Mesendoderm (in vitro differentiated cells): ENCODE results near the gene DEPDC1B.

Experiments
- DNase-seq: peaks from one replicate; pipeline ENCODE4 v3.0.0; 2013
- H2AK5ac ChIP-seq: 2 replicates; pipeline ENCODE4 v1.6.1; 2013; ENCODE audit warnings: low read length, inconsistent platforms
- H2BK120ac ChIP-seq: 2 replicates; pipeline ENCODE4 v1.6.1; 2013; ENCODE audit warnings: low read depth, mild to moderate bottlenecking, low read length, moderate library complexity, mixed read lengths
- H2BK15ac ChIP-seq: replicated peaks from 2 replicates; pipeline ENCODE4 v1.6.1; 2013; ENCODE audit warnings: low read depth, mild to moderate bottlenecking, moderate library complexity
- H2BK5ac ChIP-seq: 2 replicates; pipeline ENCODE4 v1.6.1; 2013; ENCODE audit warnings: low read length, inconsistent platforms
- H3K18ac ChIP-seq: 2 replicates; pipeline ENCODE4 v1.6.1; 2013; ENCODE audit warnings: mild to moderate bottlenecking, low read length, mixed read lengths
- H3K23ac ChIP-seq: one replicate; pipeline ENCODE4 v1.6.1; 2013; ENCODE audit warnings: low read length
- H3K27ac ChIP-seq: 2 replicates; pipeline ENCODE4 v1.5.1; 2013; ENCODE audit warnings: low read depth, mild to moderate bottlenecking, inconsistent platforms, low read length, moderate library complexity
- H3K27me3 ChIP-seq: 2 replicates; pipeline ENCODE4 v1.6.1; 2013; ENCODE audit warnings: low read length, control low read depth, mild to moderate bottlenecking, inconsistent platforms; ENCODE audit not compliant: insufficient read depth, poor library complexity
- H3K36me3 ChIP-seq: 2 replicates; pipeline ENCODE4 v1.6.1; 2013; ENCODE audit warnings: low read length, inconsistent platforms; ENCODE audit not compliant: control insufficient read depth, insufficient read depth
- H3K4ac ChIP-seq: one replicate; pipeline ENCODE4 v1.6.1; 2013; ENCODE audit warnings: low read depth, mild to moderate bottlenecking, low read length, moderate library complexity
- H3K4me1 ChIP-seq: 2 replicates; pipeline ENCODE4 v1.6.1; 2013; ENCODE audit warnings: low read depth, low read length, inconsistent platforms; ENCODE audit not compliant: control insufficient read depth
- H3K4me2 ChIP-seq: 2 replicates; pipeline ENCODE4 v1.6.1; 2013; ENCODE audit warnings: low read length
- H3K4me3 ChIP-seq: 2 replicates; pipeline ENCODE4 v1.5.1; 2013; ENCODE audit warnings: mild to moderate bottlenecking, low read length
- H3K56ac ChIP-seq: one replicate; pipeline ENCODE4 v1.6.1; 2013; ENCODE audit warnings: low read length
- H3K79me1 ChIP-seq: 2 replicates; pipeline ENCODE4 v1.6.1; 2013; ENCODE audit warnings: low read length, inconsistent platforms
- H3K79me2 ChIP-seq: 2 replicates; pipeline ENCODE4 v1.6.1; 2013; ENCODE audit warnings: mild to moderate bottlenecking, low read length; ENCODE audit not compliant: control insufficient read depth, insufficient read depth
- H3K9ac ChIP-seq: 2 replicates; pipeline ENCODE4 v1.6.1; 2013; ENCODE audit warnings: low read length, inconsistent platforms
- H4K5ac ChIP-seq: one replicate; pipeline ENCODE4 v1.6.1; 2013; ENCODE audit warnings: low read length
- H4K8ac ChIP-seq: one replicate; pipeline ENCODE4 v1.6.1; 2013; ENCODE audit warnings: low read depth, mild to moderate bottlenecking, control low read depth, low read length, moderate library complexity
- WGBS: extraction: QIAGEN DNeasy Blood & Tissue Kit; methylation state at CpG from one replicate; pipeline ENCODE4 v1.1.7; 2013; ENCODE audit warnings: low lambda C conversion rate, missing lambda C conversion rate; ENCODE audit not compliant: insufficient coverage; ENCODE audit errors: extremely low coverage; 5-methylcytosine and 5-hydroxymethylcytosine counted together

The DEPDC1B gene

GRCh38 chr5:60649288-60649917 is 50.6 kb downstream of the DEPDC1B start:
- Histone ChIP-seq H3K18ac (no peak overlapping the region), H3K9ac (no peak overlapping the region), H3K4me2 (no peak overlapping the region), H4K8ac (no peak overlapping the region), H3K27ac (no peak overlapping the region), H3K4me3 (no peak overlapping the region), H2AK5ac (no peak overlapping the region), H2BK15ac (no peak overlapping the region), H2BK5ac (no peak overlapping the region), H3K56ac (no peak overlapping the region), H3K4ac (no peak overlapping the region), H3K23ac (no peak overlapping the region), H3K79me2 (peaks cover 4% of the 10 kb centered on the region), H2BK120ac (no peak overlapping the region), H4K5ac (no peak overlapping the region), H3K27me3 (no peaks in the 10 kb centered on the region), H3K36me3 (no peaks in the 10 kb centered on the region), H3K4me1 (no peaks in the 10 kb centered on the region), H3K79me1 (peaks cover 8% of the 10 kb centered on the region)
- WGBS: no CpG with 5 or more reads among the region's 1 CpG
- DNase-seq: peak; percentile 45

DNA sequence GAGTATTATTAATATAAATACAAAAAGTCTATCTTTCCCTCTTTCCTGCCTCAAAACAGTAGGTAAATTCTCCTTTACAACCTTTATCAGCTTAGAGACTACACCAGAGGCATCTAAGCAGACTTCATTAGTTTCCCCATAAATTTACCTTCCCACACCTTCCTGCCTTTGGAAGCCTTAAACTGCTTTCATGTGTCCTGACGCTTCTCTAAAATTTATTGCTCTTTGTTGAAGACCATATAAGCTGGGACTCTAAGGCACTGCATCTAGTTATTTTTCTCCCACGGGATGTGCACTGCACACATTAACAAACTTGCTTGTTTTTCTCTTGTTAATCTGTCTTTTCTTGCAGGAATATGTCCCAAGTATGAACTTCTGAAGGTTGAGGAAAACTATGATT is 51.8 kb downstream of the DEPDC1B start:
- Histone ChIP-seq H3K4me1 (no peaks in the 10 kb centered on the region), H3K4me2 (no peak overlapping the region), H3K4me3 (no peak overlapping the region), H2BK15ac (no peak overlapping the region), H3K56ac (no peak overlapping the region), H2BK5ac (no peak overlapping the region), H3K23ac (no peak overlapping the region), H3K9ac (no peak overlapping the region), H3K18ac (no peak overlapping the region), H2BK120ac (no peak overlapping the region), H3K4ac (no peak overlapping the region), H4K8ac (no peak overlapping the region), H3K36me3 (no peaks in the 10 kb centered on the region), H4K5ac (no peak overlapping the region), H3K27ac (no peak overlapping the region), H3K27me3 (no peaks in the 10 kb centered on the region), H3K79me2 (peaks cover 4% of the 10 kb centered on the region), H3K79me1 (peaks cover 8% of the 10 kb centered on the region), H2AK5ac (no peak overlapping the region)
- DNase-seq: no peak
- no CpG with 5 or more reads among the region's 2 CpGs for WGBS

DNA sequence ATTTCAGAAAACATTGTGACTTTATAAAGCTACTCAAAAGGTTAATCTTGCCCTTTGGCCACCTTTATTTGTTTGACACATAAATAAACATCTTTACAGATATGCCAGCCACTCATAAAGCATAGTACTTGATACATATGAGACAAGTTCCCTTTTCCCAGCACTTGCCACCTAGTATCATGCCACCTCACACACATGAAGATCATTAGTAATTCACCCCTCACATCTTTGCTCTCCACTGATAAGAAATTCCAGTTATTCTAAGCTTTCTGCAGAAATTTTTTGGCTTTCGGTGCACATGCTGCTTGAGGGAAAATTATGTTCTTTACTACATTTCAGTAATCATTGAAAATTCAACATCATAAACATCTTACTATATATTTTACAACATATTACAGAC is 59.1 kb downstream of the DEPDC1B start:
- WGBS: no CpG with 5 or more reads among the region's 1 CpG
- no peaks in the 10 kb centered on the region for H3K79me2 ChIP-seq
- DNase-seq: no peak
- H3K23ac ChIP-seq: no peak overlapping the region
- no peak overlapping the region for H3K18ac ChIP-seq
- H3K4me1 ChIP-seq: no peaks in the 10 kb centered on the region
- no peak overlapping the region for H3K56ac ChIP-seq
- no peak overlapping the region for H4K5ac ChIP-seq
- H2BK5ac ChIP-seq: no peak overlapping the region
- H3K4me2 ChIP-seq: no peak overlapping the region
- H4K8ac ChIP-seq: no peak overlapping the region
- H3K4ac ChIP-seq: no peak overlapping the region
- H3K27ac ChIP-seq: no peak overlapping the region
- H2AK5ac ChIP-seq: no peak overlapping the region
- no peak overlapping the region for H3K4me3 ChIP-seq
- peaks cover 3% of the 10 kb centered on the region for H3K79me1 ChIP-seq
- no peak overlapping the region for H2BK120ac ChIP-seq
- H3K36me3 ChIP-seq: no peaks in the 10 kb centered on the region
- H3K9ac ChIP-seq: no peak overlapping the region
- H3K27me3 ChIP-seq: no peaks in the 10 kb centered on the region
- H2BK15ac ChIP-seq: no peak overlapping the region

DNA sequence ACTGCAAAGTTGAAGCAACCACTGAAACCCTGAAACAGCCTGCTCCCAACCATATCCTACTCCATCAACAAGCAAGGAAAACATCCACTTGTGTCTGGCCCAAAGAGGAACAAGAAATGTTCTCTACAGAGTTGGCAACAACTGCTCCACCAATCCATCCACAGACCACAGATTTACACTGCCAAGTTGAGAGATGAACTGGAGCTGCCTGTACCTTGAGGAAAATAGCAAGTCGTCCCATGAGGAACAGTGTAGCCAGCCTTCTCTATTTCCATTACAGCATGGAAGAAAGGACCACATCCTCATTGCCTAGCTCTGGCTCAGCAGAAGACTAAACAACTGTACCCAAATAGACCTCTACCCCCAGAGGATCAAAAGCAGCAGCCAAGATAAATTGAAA is 60.4 kb downstream of the DEPDC1B start:
- WGBS: no CpG with 5 or more reads among the region's 1 CpG
- Histone ChIP-seq H2BK5ac (no peak overlapping the region), H2BK15ac (no peak overlapping the region), H3K4ac (no peak overlapping the region), H4K8ac (no peak overlapping the region), H3K27ac (no peak overlapping the region), H3K79me2 (no peaks in the 10 kb centered on the region), H2BK120ac (no peak overlapping the region), H3K36me3 (no peaks in the 10 kb centered on the region), H3K56ac (no peak overlapping the region), H4K5ac (no peak overlapping the region), H3K4me2 (no peak overlapping the region), H3K18ac (no peak overlapping the region), H3K4me3 (no peak overlapping the region), H2AK5ac (no peak overlapping the region), H3K79me1 (peaks cover 3% of the 10 kb centered on the region), H3K23ac (no peak overlapping the region), H3K9ac (no peak overlapping the region), H3K4me1 (no peaks in the 10 kb centered on the region), H3K27me3 (no peaks in the 10 kb centered on the region)
- no peak for DNase-seq

DNA sequence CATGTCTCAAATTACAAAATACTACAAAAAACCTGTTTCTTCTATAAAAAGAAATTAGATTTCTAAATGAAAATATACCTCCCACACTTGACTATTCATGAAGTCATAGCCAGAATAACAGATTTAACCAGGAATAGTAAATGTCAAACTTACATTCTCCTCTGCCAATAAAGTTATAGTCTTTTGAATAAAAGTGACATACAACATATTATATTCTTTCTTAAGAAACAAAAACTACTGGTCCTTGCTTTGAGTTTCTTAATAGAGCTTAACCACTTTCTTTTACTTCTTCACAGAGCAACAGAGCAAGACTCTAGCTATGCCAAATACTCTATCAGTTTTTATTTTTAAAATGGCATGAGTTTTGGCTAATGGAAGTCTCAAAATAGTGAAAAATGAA is 61.7 kb downstream of the DEPDC1B start:
- Histone ChIP-seq H2BK5ac (no peak overlapping the region), H4K5ac (no peak overlapping the region), H3K27me3 (no peaks in the 10 kb centered on the region), H3K23ac (no peak overlapping the region), H3K27ac (no peak overlapping the region), H3K4me1 (no peaks in the 10 kb centered on the region), H3K18ac (no peak overlapping the region), H3K4ac (no peak overlapping the region), H3K4me2 (no peak overlapping the region), H3K9ac (no peak overlapping the region), H2AK5ac (no peak overlapping the region), H3K79me2 (no peaks in the 10 kb centered on the region), H3K56ac (no peak overlapping the region), H3K79me1 (peaks cover 3% of the 10 kb centered on the region), H2BK120ac (no peak overlapping the region), H2BK15ac (no peak overlapping the region), H4K8ac (no peak overlapping the region), H3K4me3 (no peak overlapping the region), H3K36me3 (no peaks in the 10 kb centered on the region)
- DNase-seq: no peak

GRCh38 chr5:60636644-60637043 is 63.3 kb downstream of the DEPDC1B start:
- no peak overlapping the region for H3K23ac ChIP-seq
- no peak overlapping the region for H3K4me3 ChIP-seq
- no peak overlapping the region for H2AK5ac ChIP-seq
- no peak overlapping the region for H2BK15ac ChIP-seq
- peaks cover 3% of the 10 kb centered on the region for H3K79me1 ChIP-seq
- H2BK120ac ChIP-seq: no peak overlapping the region
- H3K9ac ChIP-seq: no peak overlapping the region
- no peak overlapping the region for H3K18ac ChIP-seq
- H3K4ac ChIP-seq: no peak overlapping the region
- no peaks in the 10 kb centered on the region for H3K4me1 ChIP-seq
- no peak overlapping the region for H3K4me2 ChIP-seq
- no peak overlapping the region for H3K27ac ChIP-seq
- no CpG with 5 or more reads among the region's 4 CpGs for WGBS
- H4K5ac ChIP-seq: no peak overlapping the region
- no peak overlapping the region for H3K56ac ChIP-seq
- H2BK5ac ChIP-seq: no peak overlapping the region
- DNase-seq: no peak
- no peak overlapping the region for H4K8ac ChIP-seq
- H3K27me3 ChIP-seq: no peaks in the 10 kb centered on the region
- H3K36me3 ChIP-seq: no peaks in the 10 kb centered on the region
- no peaks in the 10 kb centered on the region for H3K79me2 ChIP-seq
